GM18499 (cell line): ENCODE measurements around the gene SLC6A13.
"Not testable (repeated sequence)": the region's sequence is repeated elsewhere in the genome, so short reads cannot be mapped to it uniquely, and the experiment has no call there.

Experiments used
- ATAC-seq: cut with Tn5 transposase; IDR thresholded peaks from one replicate; pipeline ENCODE4 v1.9.1; 2021; ENCODE audit warnings: moderate number of reproducible peaks; ENCODE audit not compliant: insufficient read depth, unreplicated experiment

Gene SLC6A13

DNA sequence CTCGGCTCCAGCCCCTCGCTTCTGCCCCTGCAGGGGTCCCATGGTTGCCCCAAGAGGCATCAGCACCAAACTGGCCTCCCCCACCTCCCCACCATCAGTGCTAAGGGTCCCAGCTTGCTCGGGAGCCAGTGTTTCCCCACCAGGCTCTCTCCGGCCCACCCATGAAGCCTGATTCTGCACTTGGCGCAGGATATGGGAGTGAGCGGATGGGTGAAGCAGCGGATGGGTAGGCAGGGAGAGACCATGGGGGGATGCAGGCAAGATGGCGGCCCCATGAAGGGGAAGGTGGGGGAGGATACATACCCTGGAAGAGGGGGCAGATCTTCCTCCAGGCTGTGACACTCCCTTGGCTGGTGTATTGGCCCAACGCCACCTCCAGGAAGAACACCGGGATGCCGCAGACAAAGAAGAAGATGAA is 58.4 kb downstream of the SLC6A13 start:
- ATAC-seq: no peak

DNA sequence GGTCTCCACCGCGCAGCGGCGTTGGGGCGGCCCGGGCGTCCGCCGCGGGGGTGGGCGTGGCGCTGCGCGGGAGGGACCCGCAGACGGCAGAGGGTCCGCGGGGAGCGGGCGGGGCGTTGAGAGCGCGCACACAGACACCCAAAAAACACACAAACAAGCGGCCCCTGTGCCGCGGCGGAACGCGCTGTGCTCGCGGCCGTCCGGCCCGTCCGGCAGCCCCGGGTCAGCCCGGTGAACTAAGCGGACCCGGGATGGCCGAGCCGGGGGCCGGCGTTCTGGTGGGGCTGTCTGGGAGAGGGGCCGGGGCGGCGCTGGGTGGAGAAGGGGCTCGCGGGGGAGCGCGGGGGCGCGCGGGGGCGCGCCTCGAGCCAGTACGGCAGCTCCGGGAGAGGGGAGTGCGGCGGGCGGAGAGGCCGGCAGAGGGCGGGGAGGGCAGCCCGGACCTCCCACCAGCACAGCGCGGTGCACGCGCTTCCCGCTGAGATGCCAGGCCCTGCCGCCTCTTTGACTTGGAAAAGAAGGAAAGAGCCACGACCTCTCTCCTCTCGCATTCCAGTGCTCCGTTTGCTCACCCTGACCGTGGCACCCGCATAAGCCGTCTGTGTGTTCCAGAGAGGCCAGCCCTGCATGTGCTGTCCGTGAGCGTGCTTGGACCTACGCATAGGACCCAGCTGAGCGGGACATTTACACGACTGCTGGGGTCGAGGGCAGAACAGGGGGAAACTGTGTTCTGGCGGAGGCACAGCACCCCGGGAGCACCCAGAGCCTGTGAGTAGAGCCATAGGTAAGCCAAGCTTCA is 59.0 kb downstream of the SLC6A13 start:
- no peak for ATAC-seq

DNA sequence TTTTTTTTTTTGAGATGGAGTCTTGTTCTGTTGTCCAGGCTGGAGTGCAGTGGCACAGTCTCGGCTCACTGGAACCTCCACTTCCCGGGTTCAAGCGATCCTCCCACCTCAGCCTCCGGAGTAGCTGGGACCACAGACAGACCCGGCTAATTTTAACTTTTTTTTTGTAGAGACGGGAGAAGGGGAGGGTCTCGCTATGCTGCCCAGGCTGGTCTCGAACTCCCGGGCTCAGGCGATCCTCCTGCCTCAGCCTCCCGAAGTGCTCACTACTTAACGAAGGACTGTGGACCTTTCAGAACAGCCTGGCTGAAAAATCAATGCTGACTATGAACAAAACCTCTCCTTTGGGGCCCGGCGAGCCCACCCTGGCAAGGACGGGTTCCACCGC is 59.6 kb downstream of the SLC6A13 start:
- ATAC-seq: no peak

DNA sequence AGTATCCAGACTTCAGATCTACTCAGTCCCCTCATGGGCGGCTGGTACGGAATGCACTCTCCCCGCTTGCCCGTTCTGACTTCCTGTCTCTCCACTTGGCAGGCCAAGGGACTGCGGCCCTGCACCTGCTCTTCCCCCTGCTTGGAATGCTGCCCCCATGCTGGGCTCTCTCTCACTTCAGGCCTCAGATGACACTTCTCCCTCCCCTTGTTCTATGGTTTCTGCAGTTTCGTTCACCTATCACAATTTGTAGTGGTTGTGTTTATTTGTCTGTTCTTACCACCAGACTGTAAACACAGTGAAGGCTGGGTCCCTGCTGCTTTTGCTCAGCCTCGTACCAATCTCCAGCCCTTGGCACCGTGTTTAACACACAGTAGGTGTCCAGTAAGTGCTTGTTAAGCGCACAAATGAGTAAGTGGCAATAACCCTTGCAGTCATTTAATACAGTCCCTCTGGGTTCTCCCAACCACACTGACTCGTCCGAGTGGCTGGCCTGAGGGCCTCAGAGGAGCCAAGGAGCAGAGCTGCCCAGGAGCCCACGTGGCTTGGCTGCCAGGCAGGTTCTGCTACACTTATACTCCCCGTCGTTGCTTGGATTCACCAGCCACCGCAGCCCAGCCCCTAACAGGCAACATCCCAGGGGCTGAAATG is 60.4 kb downstream of the SLC6A13 start:
- no peak for ATAC-seq

DNA sequence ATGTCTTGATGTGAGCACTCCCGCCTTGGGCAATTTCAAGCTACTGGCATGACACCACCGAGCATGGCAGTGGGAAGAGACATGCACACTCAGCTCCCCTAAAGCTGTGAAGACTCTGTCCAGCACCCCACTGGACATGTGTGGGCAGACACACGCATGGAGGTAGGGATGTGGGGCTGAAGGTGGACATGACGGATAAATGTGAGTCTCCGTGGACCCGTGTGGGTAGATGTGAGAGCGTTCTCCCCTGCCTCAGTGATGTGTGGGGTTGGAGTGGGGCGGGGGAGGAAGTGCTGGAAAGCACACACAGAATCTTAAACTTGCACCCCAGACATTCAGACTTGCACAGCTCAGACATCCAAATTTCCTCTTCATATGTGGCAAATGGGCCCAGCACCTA is 61.3 kb downstream of the SLC6A13 start:
- no peak for ATAC-seq

DNA sequence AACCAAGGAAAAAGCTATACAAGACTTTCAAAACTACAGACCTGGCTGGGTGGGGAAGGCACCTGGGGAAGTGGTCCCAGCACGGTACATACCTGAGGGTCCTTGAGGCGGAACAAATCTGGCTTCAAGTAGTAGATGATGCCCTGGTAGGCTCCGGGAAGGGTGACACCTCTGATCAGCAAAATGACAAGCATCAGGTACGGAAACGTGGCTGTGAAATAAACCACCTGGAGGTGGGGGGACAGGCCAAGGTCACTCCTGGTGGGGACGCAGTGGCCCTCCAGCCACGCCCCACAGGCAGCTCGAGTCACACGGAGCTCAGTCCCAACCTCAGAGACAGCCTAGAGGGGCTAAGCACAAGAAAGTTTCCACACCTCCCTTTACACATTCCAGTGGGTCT is 63.9 kb downstream of the SLC6A13 start:
- ATAC-seq: no peak

DNA sequence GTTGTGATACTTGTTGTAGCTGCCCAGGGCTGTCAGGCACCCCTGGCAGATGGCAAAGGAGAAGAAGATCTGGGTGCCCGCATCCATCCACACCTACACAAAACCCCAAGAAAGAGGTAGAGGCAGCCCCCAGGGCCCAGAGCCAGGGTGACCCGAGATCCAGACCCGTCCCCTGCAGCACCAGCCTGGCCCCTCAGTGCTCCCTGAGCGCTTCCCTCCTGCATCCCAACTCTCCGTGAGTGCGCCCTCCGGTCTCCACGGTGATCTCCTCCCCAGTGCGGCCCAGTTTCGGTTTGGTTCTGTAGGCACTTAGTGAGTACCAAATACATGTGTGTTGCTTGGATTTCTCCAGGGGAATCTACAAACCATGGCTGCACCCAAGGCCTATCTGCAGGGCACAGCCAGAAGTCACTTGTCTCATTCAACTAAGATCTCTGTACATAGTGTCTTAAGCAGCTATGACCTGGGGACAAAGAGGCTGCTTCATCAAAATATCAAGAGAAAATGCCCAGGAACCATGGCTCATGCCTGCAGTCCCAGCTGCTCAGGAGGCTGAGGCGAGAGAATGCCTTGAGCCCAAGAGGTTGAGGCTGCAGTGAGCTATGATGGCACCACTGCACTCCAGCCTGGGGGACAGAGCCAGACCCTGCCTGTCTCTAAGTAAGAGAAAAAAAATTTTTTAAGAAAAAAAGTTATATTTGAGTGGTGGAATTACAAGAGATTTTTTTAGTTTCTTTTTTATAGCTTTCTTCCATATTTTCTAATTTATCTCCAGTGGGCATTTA is 64.5 kb downstream of the SLC6A13 start:
- ATAC-seq: no peak

DNA sequence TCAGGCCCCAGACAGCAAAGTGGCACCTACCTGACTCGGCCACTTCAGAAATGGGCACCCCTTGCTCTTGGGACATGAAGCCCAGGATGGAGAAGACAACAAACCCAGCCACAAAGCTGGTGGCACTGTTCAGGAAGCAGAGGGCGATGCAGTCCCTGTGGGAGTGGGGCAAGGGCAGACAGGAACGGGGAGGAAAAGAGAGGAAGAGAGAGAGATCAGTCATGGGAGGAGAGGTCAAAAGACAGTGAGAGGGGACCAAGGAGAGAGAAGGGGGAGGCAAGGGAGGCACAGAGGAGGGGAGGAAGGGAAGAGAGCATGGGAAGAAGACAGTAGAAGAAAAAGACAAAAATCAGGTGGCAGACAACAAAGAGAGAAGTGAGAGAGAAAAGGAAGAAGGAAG is 65.3 kb downstream of the SLC6A13 start:
- no peak for ATAC-seq

DNA sequence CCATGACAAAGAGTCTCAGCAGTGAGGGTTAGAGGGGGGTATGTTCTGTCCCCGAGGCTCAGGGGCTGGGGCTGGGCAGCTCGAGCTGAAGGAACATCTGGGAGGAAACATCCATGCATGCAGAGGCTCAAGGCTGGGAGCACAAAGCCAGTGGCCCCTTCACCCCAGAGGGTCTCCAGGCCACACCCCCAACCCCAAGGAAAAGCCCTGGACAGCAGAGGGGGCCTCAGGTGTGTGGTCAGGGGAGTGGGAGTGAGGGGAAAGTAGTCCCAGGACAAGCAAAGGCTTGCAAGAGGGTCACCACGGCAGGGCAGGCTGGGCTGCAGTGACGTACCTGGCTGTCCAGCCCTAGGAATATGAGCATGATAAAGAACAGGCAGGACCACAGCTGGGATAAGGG is 66.2 kb downstream of the SLC6A13 start:
- no peak for ATAC-seq

DNA sequence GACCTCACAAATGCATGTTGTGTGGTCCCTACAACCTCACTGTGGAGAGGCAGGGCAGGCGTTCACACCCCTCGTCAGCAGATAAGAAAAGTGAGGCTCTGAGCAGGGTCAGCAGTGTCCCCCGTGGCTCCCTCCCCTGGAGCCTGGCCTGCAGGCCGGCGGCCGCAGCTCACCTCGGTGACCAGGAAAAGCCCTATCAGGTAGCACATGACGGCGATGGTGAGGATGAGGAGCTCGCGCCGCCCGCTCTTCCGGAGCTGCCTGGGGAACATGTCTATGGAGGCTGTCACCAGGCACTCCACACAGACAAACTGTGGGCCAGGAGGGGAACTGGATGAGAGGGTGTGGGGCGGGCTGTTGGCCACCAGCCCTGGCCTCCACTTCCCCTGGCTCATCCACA is 66.7 kb downstream of the SLC6A13 start:
- ATAC-seq: no peak

DNA sequence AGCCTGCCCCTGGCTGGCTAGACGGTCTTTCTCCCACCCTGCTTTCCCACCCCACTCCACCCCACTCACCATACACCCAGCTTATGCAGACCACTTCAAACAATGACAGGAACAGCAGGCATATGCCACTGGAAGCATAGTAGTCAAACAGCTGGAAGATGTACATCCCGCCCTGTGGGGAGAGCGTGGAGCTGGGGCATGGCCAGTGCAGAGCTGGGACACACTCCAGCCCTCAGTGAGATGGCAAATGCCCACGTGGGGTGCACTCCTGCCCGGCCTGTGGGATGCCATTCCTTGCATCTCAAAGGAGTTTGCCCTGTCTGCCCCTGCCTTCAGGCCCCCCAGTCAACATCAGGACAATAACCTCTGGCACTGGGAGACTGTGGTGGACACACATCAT is 67.5 kb downstream of the SLC6A13 start:
- no peak for ATAC-seq

DNA sequence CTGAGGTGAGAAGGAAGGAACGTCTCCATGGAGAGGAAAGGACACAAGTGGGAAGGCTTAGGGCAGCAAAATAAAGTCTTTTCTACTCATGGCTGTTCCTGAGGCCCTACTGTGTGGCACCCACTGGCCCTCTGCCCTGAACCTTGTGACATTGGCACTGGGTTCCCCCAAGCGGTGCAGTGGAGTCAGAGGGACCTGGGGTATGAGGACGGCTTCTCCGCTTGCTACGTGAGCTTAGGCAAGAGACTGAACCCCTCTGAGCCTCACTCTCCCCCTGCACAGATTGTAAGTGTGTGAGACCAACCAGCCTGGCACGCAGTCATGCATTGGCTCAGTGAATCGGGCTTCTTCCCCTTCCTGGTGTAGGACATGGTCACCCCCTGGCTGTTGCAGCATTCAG is 68.4 kb downstream of the SLC6A13 start:
- ATAC-seq: no peak

DNA sequence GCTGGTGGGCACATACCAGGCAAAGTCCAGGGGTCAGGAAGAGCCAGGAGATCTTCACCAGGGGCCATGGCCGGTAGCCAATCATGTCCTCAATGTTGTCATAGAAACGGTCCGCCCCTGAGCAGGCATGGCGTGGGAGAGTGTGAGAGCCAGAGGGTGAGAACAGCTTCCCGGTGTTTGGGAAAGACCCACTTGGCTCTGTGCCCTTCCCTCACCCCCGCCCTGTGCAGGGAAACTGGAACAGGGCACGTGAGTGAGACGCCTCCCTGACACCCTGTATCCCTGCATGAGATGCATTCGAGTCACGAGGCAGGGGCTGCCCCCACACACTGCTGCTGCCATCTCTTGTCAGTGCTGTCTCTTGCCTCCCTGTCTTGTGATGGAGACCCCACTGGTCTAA is 69.4 kb downstream of the SLC6A13 start:
- no peak for ATAC-seq

DNA sequence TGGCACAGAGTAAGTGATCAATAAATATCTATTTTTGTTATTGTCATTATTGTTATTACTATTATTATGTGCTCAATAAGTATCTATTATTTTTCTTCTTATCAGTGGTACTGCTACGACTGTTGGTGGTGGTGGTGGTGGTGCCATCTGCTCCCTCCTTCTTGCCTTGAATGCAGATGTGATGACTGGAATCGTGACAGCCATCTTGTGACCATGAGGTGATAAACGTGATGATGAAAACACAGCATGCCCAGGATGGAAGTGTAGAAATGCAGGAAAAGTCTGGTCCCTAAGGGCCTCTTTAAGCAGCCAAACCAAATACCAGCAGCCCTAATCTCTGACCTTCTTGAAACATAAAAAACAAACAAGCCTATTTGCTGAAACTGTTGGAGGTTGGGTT is 71.1 kb downstream of the SLC6A13 start:
- no peak for ATAC-seq

DNA sequence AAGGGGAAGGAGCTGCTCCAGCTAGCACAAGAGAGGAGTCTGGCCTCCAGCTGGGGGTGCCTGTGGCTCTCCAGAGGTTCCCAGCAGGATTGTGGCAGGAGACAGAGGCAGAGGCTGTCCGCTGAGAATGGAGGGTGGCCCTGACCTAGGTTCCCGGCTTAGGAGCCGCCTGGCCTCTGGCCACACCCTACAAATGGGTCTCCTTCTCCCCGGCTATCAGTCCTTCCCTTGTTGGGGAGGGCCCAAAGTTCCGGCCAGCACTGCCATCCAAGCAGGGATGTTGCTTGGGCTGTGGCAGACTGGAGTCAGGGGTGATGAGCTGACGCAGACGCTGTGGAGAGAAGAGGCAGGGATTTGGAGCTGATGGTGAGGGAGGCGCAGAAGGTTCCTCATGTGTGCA is 71.8 kb downstream of the SLC6A13 start:
- ATAC-seq: no peak

DNA sequence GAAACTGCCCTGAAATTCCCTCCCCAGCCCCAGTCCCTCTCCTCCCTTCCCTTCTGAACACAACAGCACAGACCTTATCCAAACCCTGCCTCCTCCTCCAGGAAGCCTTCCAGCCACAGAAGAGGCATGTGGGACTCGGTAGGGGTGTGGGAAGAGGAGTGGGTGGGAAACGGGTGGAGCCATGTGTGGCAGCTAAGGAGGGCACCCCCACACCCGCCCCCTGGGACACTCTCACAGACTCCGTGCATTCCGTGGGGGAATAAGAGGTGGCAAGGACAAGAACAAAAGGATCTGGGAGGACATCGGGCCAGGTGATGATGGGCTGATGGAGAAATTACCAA is 73.0 kb downstream of the SLC6A13 start:
- no peak for ATAC-seq

DNA sequence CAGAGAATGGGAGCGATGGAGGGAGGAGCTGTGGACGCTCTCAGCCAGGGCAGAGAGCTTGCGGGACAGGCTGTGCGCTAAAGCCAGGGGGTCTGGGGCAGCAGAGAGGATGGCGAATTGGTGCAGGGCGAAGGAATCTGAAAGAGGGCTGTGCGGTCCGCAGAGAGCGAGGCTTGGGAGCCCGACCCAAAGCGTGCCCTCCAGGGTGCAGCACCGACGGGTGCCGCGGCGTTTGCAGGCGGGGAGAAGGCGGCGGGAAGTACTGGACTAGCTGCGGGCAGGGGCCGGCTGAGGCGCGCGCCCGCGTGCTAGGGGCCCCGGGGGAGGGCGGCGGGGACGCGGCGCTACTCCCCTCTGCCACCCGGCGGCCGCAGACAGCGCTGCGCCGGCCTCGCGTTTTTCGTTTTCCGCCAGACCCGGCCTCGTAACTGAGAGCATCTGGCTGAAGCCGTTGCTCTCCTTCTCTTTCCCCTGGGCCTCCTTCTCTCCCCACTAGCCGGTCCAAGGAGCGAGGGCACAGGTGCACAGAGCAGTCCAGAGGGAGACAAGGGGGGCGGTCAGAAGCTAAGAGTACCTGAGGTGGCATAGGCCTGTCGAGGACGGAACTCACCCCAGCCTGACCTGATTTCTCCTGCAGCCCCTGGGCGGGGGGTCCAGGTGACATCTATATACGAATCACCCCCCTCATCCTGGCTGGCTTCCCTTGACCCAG is 73.6 kb downstream of the SLC6A13 start:
- ATAC-seq: no peak

DNA sequence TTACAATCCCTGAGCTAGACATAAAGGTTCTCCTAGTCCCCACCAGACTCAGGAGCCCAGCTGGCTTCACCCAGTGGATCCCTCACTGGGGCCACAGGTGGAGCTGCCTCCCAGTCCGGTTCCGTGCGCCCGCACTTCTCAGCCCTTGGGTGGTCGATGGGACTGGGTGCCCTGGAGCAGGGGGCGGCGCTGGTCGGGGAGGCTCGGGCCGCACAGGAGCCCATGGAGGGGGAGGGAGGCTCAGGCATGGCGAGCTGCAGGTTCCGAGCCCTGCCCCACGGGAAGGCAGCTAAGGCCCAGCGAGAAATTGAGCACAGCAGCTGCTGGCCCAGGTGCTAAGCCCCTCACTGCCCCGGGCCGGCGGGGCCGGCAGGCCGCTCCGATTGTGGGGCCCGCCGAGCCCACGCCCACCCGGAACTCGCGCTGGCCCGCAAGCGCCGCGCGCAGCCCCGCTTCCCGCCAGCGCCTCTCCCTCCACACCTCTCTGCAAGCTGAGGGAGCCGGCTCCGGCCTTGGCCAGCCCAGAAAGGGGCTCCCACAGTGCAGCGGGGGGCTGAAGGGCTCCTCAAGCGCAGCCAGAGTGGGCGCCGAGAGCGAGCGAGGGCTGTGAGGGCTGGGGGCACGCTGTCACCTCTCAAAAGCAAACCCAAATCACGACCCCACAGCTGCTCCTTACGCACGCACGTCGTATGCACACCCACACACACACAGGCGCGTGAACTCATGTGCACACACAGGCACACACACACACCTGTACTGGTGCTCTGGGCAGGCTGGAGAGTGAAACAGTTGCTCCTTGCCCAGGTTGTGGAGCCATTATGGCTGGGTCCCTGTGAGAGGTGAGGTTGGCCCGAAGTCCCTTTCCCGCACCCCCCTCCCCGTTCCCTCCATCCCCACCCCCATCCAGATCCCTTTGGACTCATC is 74.4 kb downstream of the SLC6A13 start:
- not testable (repeated sequence) for ATAC-seq

DNA sequence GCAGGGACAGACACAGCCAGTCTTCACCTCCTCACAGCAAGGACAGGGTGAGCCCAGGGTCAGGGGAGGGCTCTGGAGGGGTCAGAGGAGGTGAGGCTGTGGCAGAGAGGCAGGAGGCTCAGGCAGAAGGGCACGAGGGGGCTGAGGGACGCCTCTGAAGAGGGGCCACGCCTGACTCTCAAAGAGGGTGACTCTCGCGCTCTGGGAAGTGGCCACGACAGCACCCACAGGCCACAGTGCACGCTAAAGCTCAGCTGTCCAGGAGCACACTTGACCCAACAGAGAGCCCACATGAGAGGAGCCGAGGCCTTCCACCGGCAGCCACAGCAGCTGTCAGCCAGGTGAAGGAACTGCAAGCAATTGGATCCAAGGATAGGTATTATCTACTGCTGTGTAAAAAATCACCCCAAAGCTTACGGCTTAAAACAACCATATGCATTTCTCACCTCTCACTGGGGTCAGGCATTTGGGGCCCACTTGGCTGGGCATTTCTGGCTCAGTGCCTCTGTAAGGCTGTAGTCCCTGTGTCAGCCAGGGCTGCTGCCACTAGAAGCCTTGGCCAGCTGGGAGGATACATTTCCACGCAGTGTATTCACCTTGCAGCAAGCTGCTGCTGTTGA is 76.5 kb downstream of the SLC6A13 start:
- ATAC-seq: no peak
